ENCODE results near the gene RAP1GAP. TPM values are rescaled to one million over a fixed set of nuclear protein-coding genes. Genes with fewer than 3 reads are reported as not detected.

The RAP1GAP gene
- total and polyA plus RNA-seq, 9 of the 15 experiments (the other 6 are each of a cell fraction or from before 2014, with no cell fraction given) = 0.29 to 30.2 (median 19.2) TPM

GRCh38 chr1:21586222-21586621 lies 82.9 kb downstream of the RAP1GAP start:
- Histone ChIP-seq H2AFZ (ENCODE audit: low read depth, low read length) (peak overlapping the region; percentile 5; the same call in 1 of the 2 replicates), H3K79me2 (ENCODE audit: control insufficient read depth, insufficient read depth, low read length) (no peaks in the 10 kb centered on the region), H3K27me3 (ENCODE audit: control insufficient read depth in 2 of 2, insufficient read depth in 2 of 2, low read length in 2 of 2) (peaks cover 10 to 31% of the 10 kb centered on the region in 2 experiments), H3K36me3 (ENCODE audit: control insufficient read depth, insufficient read depth, low read length) (no peaks in the 10 kb centered on the region), H3K4me3 (no peak overlapping the region), H3K27ac (ENCODE audit: extremely low read depth, low read depth, low read length) (no peak overlapping the region), H3K9me1 (ENCODE audit: control insufficient read depth, insufficient read depth, low read length) (no peaks in the 10 kb centered on the region), H3K4me2 (ENCODE audit: insufficient read depth, low read length) (no peak overlapping the region), H4K20me1 (replicated peaks; ENCODE audit: control insufficient read depth, insufficient read depth, low read length) (no peaks in the 10 kb centered on the region; the same call in 1 of the 2 replicates), H3K9ac (ENCODE audit: insufficient read depth in 1 of 2, low read depth in 2 of 2, low read length in 2 of 2) (peak overlapping the region in 1 of 2 experiments; percentile 50; a peak in 2 of 4 replicates), H3K4me1 (replicated peaks in 1 of 2; ENCODE audit: control insufficient read depth in 2 of 2, insufficient read depth in 2 of 2, low read length in 2 of 2) (peaks cover 21 to 36% of the 10 kb centered on the region in 2 experiments; a peak in 4 of 5 replicates), H3K9me3 (replicated peaks; ENCODE audit: control insufficient read depth, insufficient read depth, low read depth, low read length) (no peaks in the 10 kb centered on the region)
- ChIA-PET POLR2A (interaction anchor here (1.7 kb wide), 1 partner anchor 10 kb away, joined by 4 read pairs; no protein-coding TSS in a partner anchor), CTCF (ENCODE audit: low intra/inter-chr PET ratio) (no interaction called here)
- no TSS peak for BruUV-seq (replicated peaks)
- 29% methylated on average over 12 of the region's 12 CpGs for WGBS (ENCODE audit: insufficient coverage, low coverage, missing lambda C conversion rate)
- no peak for DNase-seq (ENCODE audit: extremely low read depth in 1 of 4, low spot score in 3 of 4)
- no peak for ATAC-seq
- intact Hi-C loops (cut with micrococcal nuclease) (no loop called here), in situ Hi-C loops (cut with MboI) (loop anchor here (5.0 kb wide), 1 partner anchor 74 kb away; no protein-coding TSS in a partner anchor)
- FAIRE-seq = no peak
- TF ChIP-seq NCOA2 (IDR thresholded peaks at IDR 0.05; ENCODE audit: partially characterized antibody in 2 of 2) (no peak), MEIS2 (IDR thresholded peaks at IDR 0.05; ENCODE audit: partially characterized antibody) (no peak), CC2D1A (IDR thresholded peaks at IDR 0.05) (no peak), SMARCB1 (IDR thresholded peaks at IDR 0.05; ENCODE audit: insufficient read length, low read depth) (no peak), FOXJ2 (tag; IDR thresholded peaks at IDR 0.05) (no peak), GABPB2 (CRISPR knock-in tag; conservative IDR thresholded peaks at IDR 0.05) (no peak), GTF2F1 (IDR thresholded peaks at IDR 0.05; ENCODE audit: low read depth, low read length) (no peak), BCLAF1 (IDR thresholded peaks at IDR 0.05; ENCODE audit: borderline replicate concordance in 1 of 2, control insufficient read depth in 1 of 2, low read depth in 2 of 2, low read length in 1 of 2) (no peak), ZNF717 (CRISPR knock-in tag; IDR thresholded peaks at IDR 0.05) (no peak), PHF8 (IDR thresholded peaks at IDR 0.05; ENCODE audit: borderline replicate concordance, low read length) (no peak), CUX1 (CRISPR knock-in tag; IDR thresholded peaks at IDR 0.05) (no peak), POLR2H (tag; IDR thresholded peaks at IDR 0.05; ENCODE audit: low read depth) (no peak), MEF2A (IDR thresholded peaks at IDR 0.05; ENCODE audit: control insufficient read depth, low read depth, low read length) (no peak), NR3C1 (CRISPR knock-in tag; IDR thresholded peaks at IDR 0.05) (no peak)

Data from K562 (cell line).